LNCAP (cell line): ENCODE data around the gene MEGF11.

Experiments
- CTCF ChIP-seq: fragments of 450-650 bp; IDR thresholded peaks from 2 replicates; pipeline ENCODE4 v1.5.1; 2017; ENCODE audit warnings: mild to moderate bottlenecking

MEGF11 gene

GRCh38 chr15:66234798-66235197 is 18.8 kb downstream of the MEGF11 start:
- TF ChIP-seq CTCF = no peak

DNA sequence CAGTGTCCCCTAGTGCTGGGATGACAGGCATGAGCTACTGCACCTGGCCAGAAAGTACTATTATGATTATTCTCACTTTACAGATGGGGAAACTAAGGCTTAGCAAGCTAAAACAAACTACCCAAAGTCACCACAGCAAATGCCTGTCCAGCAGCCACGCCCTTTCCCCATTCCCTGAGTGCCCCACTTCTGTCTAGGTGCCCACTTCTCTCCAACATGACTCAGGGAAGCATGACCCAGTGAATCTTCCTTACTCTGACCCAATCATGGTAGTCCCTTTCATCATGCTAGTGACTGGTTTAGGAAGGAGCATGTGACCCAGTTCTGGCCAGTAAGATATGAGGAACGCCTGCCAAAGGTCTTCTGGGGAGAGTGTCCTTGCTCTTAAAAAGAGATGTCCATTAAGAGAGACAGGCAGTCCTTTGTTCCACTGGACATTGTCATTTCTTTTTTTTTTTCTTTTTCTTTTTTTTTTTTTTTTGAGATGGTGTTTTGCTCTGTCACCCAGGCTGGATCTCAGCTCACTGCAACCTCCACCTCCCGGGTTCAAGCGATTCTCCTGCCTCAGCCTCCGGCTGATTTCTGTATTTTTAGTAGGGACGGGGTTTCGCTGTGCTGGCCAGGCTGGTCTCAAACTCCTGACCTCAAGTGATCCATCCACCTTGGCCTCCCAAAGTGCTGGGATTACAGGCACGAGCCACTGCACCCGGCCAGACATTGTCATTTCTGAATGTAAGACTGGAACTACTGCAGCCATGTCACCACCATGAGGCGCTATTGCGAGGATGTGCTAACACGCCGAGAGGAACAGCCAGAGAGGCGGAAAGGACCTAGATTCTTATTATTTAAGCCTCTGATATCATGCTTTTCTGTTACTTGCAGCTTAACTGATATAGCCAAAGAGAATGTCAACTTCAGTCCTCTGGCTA is 19.8 kb downstream of the MEGF11 start:
- TF ChIP-seq CTCF = no peak

DNA sequence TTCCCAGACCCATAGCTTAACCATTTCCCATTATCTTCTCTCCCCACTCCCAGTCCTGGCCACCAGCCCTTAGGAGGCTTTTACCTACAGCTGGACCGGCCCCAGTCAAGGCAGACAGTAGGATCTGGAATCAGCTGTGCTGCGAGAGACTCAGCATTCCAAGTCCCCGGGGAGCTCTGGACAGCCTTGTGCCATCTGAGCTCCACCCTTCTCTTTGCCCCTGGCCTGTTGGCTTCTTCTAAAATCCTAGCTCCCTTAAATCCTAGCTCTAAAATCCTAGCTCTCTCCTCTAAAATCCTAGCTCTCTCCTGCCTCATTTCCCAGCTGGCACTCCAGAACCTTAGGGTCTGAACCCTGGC is 21.3 kb downstream of the MEGF11 start:
- TF ChIP-seq CTCF = no peak

- TF ChIP-seq CTCF = no peak
Measured at GRCh38 chr15:66231394-66232266, 21.9 kb downstream of the MEGF11 start.

GRCh38 chr15:66229790-66230465 is 23.6 kb downstream of the MEGF11 start:
- no peak for TF ChIP-seq CTCF

- TF ChIP-seq CTCF = no peak
Measured at GRCh38 chr15:66228807-66229735, 24.5 kb downstream of the MEGF11 start.
